ENCODE data around the gene EFCAB5.
"Not testable (repeated sequence)": the region's sequence is repeated elsewhere in the genome, so short reads cannot be mapped to it uniquely, and the experiment has no call there.

Gene EFCAB5

GRCh38 chr17:29936724-29937123 is 4.7 kb upstream of the EFCAB5 start:
- DNase-seq, result no peak

- DNase-seq, result no peak
Observed at GRCh38 chr17:29945281-29945680, 3.8 kb downstream of the EFCAB5 start.

- DNase-seq, result no peak
Observed at GRCh38 chr17:29948448-29949215, 7.2 kb downstream of the EFCAB5 start.

- DNase-seq, result no peak
Observed at GRCh38 chr17:29949696-29950095, 8.3 kb downstream of the EFCAB5 start.

GRCh38 chr17:29954405-29954804 is 13.0 kb downstream of the EFCAB5 start:
- no peak for DNase-seq

- no peak for DNase-seq
Observed at GRCh38 chr17:29956225-29956624, 14.8 kb downstream of the EFCAB5 start.

- DNase-seq, result not testable (repeated sequence)
Observed at GRCh38 chr17:29957488-29957887, 16.1 kb downstream of the EFCAB5 start.

- DNase-seq, result no peak
Observed at GRCh38 chr17:29958947-29959657, 17.7 kb downstream of the EFCAB5 start.

GRCh38 chr17:29959658-29960337 is 18.4 kb downstream of the EFCAB5 start:
- DNase-seq, result no peak

GRCh38 chr17:29962656-29963055 is 21.2 kb downstream of the EFCAB5 start:
- DNase-seq, result no peak

GRCh38 chr17:29968271-29968670 is 26.8 kb downstream of the EFCAB5 start:
- DNase-seq, result no peak

- DNase-seq, result peak; percentile 85
Observed at GRCh38 chr17:29972277-29972676, 30.8 kb downstream of the EFCAB5 start.

GRCh38 chr17:29973005-29973404 is 31.6 kb downstream of the EFCAB5 start:
- no peak for DNase-seq

- no peak for DNase-seq
Observed at GRCh38 chr17:29977836-29978235, 36.4 kb downstream of the EFCAB5 start.

GRCh38 chr17:29980261-29980660 is 38.8 kb downstream of the EFCAB5 start:
- DNase-seq, result no peak

GRCh38 chr17:29982991-29983653 is 41.7 kb downstream of the EFCAB5 start:
- no peak for DNase-seq

- DNase-seq, result no peak
Observed at GRCh38 chr17:29996458-29996857, 55.0 kb downstream of the EFCAB5 start.

- no peak for DNase-seq
Observed at GRCh38 chr17:30000001-30000754, 58.7 kb downstream of the EFCAB5 start.

- no peak for DNase-seq
Observed at GRCh38 chr17:30000755-30001257, 59.4 kb downstream of the EFCAB5 start.

GRCh38 chr17:30002088-30002487 is 60.7 kb downstream of the EFCAB5 start:
- no peak for DNase-seq

- no peak for DNase-seq
Observed at GRCh38 chr17:30005709-30006320, 64.4 kb downstream of the EFCAB5 start.

GRCh38 chr17:30011934-30012333 is 70.5 kb downstream of the EFCAB5 start:
- DNase-seq, result not testable (repeated sequence)

All from NCI-H1105 (cell line).